HCT116 (cell line): ENCODE measurements around the gene SSX4B. TPM values are rescaled to one million over a fixed set of nuclear protein-coding genes. Genes with fewer than 3 reads are reported as not detected.

Experiments used
- ATAC-seq: fragments of 200-7000 bp; cut with Tn5 transposase; 2 replicates; pipeline ENCODE4 v1.9.1; 2020; ENCODE audit warnings: mild to moderate bottlenecking, moderate library complexity
- BruUV-seq: library from RNA; stranded (reverse); fragments of 400-500 nt; replicated peaks from 2 replicates; lab custom pipeline; 2021; lab: Mats Ljungman, UMichigan
- CTCF ChIA-PET: fragments of 300-600 bp; sonication (Branson Sonifier 250); formaldehyde crosslinking; loops from one replicate; lab custom pipeline; 2021; ENCODE audit warnings: antibody characterized with exemption; lab: Charles Lee
- POLR2A ChIA-PET: fragments of 300-600, 350-600 bp; sonication (Branson Sonifier 250); formaldehyde crosslinking; loops from one replicate; lab custom pipeline; 2021; ENCODE audit warnings: antibody characterized with exemption; lab: Charles Lee
- RAD21 ChIA-PET, 2 experiments: fragments of 300-600 bp; sonication (Branson Sonifier 250); formaldehyde crosslinking; loops; one replicate each; lab custom pipeline; 2023; ENCODE audit warnings: low total read pairs in 2 of 2; ENCODE audit not compliant: uncharacterized antibody in 2 of 2, unreplicated experiment in 2 of 2, low non-redundant PET in 1 of 2; lab: Charles Lee
- DNase-seq: peaks from one replicate; pipeline ENCODE4 v3.0.0-alpha.2; 2010; ENCODE audit warnings: low read depth, low spot score
- H2AFZ ChIP-seq: fragments of 200-600 bp; shearing (Covaris generic), sonication (generic); 2 replicates; pipeline ENCODE4 v1.6.1; 2017; ENCODE audit warnings: low read depth, mixed run types, mixed read lengths, antibody characterized with exemption, low read length; ENCODE audit not compliant: poor library complexity, severe bottlenecking
- H3K27ac ChIP-seq: 2 replicates; pipeline ENCODE4 v1.5.1; 2012; ENCODE audit warnings: low read depth, low read length
- H3K27me3 ChIP-seq: fragments of 200-600 bp; sonication (generic); 2 replicates; pipeline ENCODE4 v1.6.1; 2016; ENCODE audit warnings: mixed run types, low read length, mixed read lengths; ENCODE audit not compliant: insufficient read depth
- H3K36me3 ChIP-seq, 2 experiments: fragments of 200-500 bp in 1 of 2; fragments of 200-600 bp in 1 of 2; sonication (Bioruptor generic) in 1 of 2; sonication (generic) in 1 of 2; 2 replicates each; pipeline versions ENCODE4 v1.5.1 to v1.6.1; 2014 to 2016; ENCODE audit warnings: low read length in 2 of 2, inconsistent platforms in 1 of 2, mixed read lengths in 1 of 2, mixed run types in 1 of 2; ENCODE audit not compliant: insufficient read depth in 2 of 2, control insufficient read depth in 1 of 2
- H3K4me1 ChIP-seq, 2 experiments: fragments of 200-600 bp in 1 of 2; sonication (generic) in 1 of 2; 2 replicates each; pipeline versions ENCODE4 v1.5.1 to v1.6.1; 2012 to 2017; ENCODE audit warnings: low read length in 2 of 2, inconsistent platforms in 1 of 2, mild to moderate bottlenecking in 1 of 2, mixed read lengths in 1 of 2, mixed run types in 1 of 2, moderate library complexity in 1 of 2; ENCODE audit not compliant: insufficient read depth in 2 of 2, control insufficient read depth in 1 of 2
- H3K4me2 ChIP-seq: fragments of 200-600 bp; sonication (generic); 2 replicates; pipeline ENCODE4 v1.6.1; 2017; ENCODE audit warnings: mixed run types, low read length, mixed read lengths
- H3K4me3 ChIP-seq, 2 experiments: fragments of 200-600 bp in 1 of 2; sonication (generic) in 1 of 2; replicated peaks in 1 of 2; 2 replicates each; pipeline ENCODE4 v1.5.1; 2011 to 2016; ENCODE audit warnings: low read length in 2 of 2, control low read depth in 1 of 2, low read depth in 1 of 2, mild to moderate bottlenecking in 1 of 2, mixed read lengths in 1 of 2, mixed run types in 1 of 2
- H3K79me2 ChIP-seq: fragments of 200-600 bp; sonication (generic); 2 replicates; pipeline ENCODE4 v1.6.1; 2017; ENCODE audit warnings: mild to moderate bottlenecking, mixed run types, low read length, moderate library complexity, mixed read lengths; ENCODE audit not compliant: insufficient read depth
- H3K9ac ChIP-seq: fragments of 200-600 bp; sonication (generic); 2 replicates; pipeline ENCODE4 v1.6.1; 2016; ENCODE audit warnings: low read length, mixed read lengths
- H3K9me2 ChIP-seq: fragments of 200-600 bp; sonication (generic), shearing (Covaris generic); 2 replicates; pipeline ENCODE4 v1.6.1; 2017; ENCODE audit warnings: mixed run types, mild to moderate bottlenecking, moderate library complexity; ENCODE audit not compliant: insufficient read depth
- H3K9me3 ChIP-seq, 2 experiments: fragments of 200-500 bp in 1 of 2; fragments of 200-600 bp in 1 of 2; sonication (Bioruptor generic) in 1 of 2; sonication (generic) in 1 of 2; 2 replicates each; pipeline ENCODE4 v1.6.1; 2014 to 2017; ENCODE audit warnings: low read length in 2 of 2, mixed read lengths in 2 of 2, inconsistent platforms in 1 of 2, low read depth in 1 of 2, mild to moderate bottlenecking in 1 of 2, mixed run types in 1 of 2, moderate library complexity in 1 of 2; ENCODE audit not compliant: control insufficient read depth in 1 of 2, insufficient read depth in 1 of 2
- H4K20me1 ChIP-seq: fragments of 200-600 bp; sonication (generic), shearing (Covaris generic); 2 replicates; pipeline ENCODE4 v1.6.1; 2017; ENCODE audit warnings: mixed run types, mild to moderate bottlenecking, moderate library complexity; ENCODE audit not compliant: insufficient read depth
- CBX3 ChIP-seq: IDR thresholded peaks from 2 replicates; pipeline ENCODE4 v1.6.1; 2012; ENCODE audit warnings: low read depth
- CEBPB ChIP-seq: IDR thresholded peaks from 2 replicates; pipeline ENCODE4 v1.6.1; 2012; ENCODE audit warnings: low read depth
- CTCF ChIP-seq, 3 experiments: fragments of 200-600 bp in 1 of 3; sonication (generic) in 1 of 3; IDR thresholded peaks in 2 of 3; conservative IDR thresholded peaks in 1 of 3; 2 replicates each; pipeline ENCODE4 v1.5.1; 2012 to 2017; ENCODE audit warnings: low read depth in 2 of 3, low read length in 2 of 3, antibody characterized with exemption in 1 of 3, borderline replicate concordance in 1 of 3, control low read depth in 1 of 3, mild to moderate bottlenecking in 1 of 3, mixed read lengths in 1 of 3, mixed run types in 1 of 3, moderate library complexity in 1 of 3; ENCODE audit not compliant: insufficient read depth in 1 of 3
- ELF1 ChIP-seq: IDR thresholded peaks from 2 replicates; pipeline ENCODE4 v1.6.1; 2012; ENCODE audit warnings: low read depth, borderline replicate concordance
- EZH2phosphoT487 ChIP-seq: fragments of 200-600 bp; IDR thresholded peaks from 2 replicates; pipeline ENCODE4 v1.6.1; 2018; ENCODE audit warnings: antibody characterized with exemption, borderline replicate concordance
- FOSL1 ChIP-seq: IDR thresholded peaks from 2 replicates; pipeline ENCODE4 v1.6.1; 2012; ENCODE audit warnings: low read depth
- JUND ChIP-seq: IDR thresholded peaks from 2 replicates; pipeline ENCODE4 v1.6.1; 2012
- MAX ChIP-seq: IDR thresholded peaks from 2 replicates; pipeline ENCODE4 v1.6.1; 2012
- RAD21 ChIP-seq: IDR thresholded peaks from 2 replicates; pipeline ENCODE4 v1.6.1; 2012; ENCODE audit warnings: low read depth, mild to moderate bottlenecking
- REST ChIP-seq: IDR thresholded peaks from 2 replicates; pipeline ENCODE4 v1.6.1; 2012; ENCODE audit warnings: low read depth
- SIN3A ChIP-seq: IDR thresholded peaks from 2 replicates; pipeline ENCODE4 v1.6.1; 2012; ENCODE audit warnings: low read depth
- SP1 ChIP-seq: IDR thresholded peaks from 2 replicates; pipeline ENCODE4 v1.6.1; 2012; ENCODE audit warnings: low read depth
- SRF ChIP-seq: IDR thresholded peaks from 2 replicates; pipeline ENCODE4 v1.6.1; 2012; ENCODE audit warnings: low read depth
- TCF7L2 ChIP-seq: IDR thresholded peaks from 2 replicates; pipeline ENCODE4 v1.7.0; 2011; ENCODE audit warnings: borderline replicate concordance, inconsistent platforms; ENCODE audit not compliant: insufficient read depth, insufficient read length; ENCODE audit errors: extremely low read depth
- YY1 ChIP-seq: IDR thresholded peaks from 2 replicates; pipeline ENCODE4 v1.6.1; 2011; ENCODE audit warnings: low read length, low read depth, moderate library complexity, mild to moderate bottlenecking; ENCODE audit not compliant: insufficient replicate concordance; ENCODE audit errors: extremely low read depth
- ZBTB33 ChIP-seq: IDR thresholded peaks from 2 replicates; pipeline ENCODE4 v1.6.1; 2011; ENCODE audit warnings: mild to moderate bottlenecking, low read length, moderate library complexity; ENCODE audit not compliant: insufficient replicate concordance; ENCODE audit errors: extremely low read depth
- ZFX ChIP-seq: fragments of 450-650 bp; IDR thresholded peaks from 2 replicates; pipeline ENCODE4 v1.6.1; 2017
- ZNF274 ChIP-seq: fragments of 200-500 bp; sonication (Bioruptor generic); IDR thresholded peaks from 2 replicates; pipeline ENCODE4 v1.6.1; 2014; ENCODE audit warnings: mild to moderate bottlenecking, low read depth, low read length, inconsistent platforms
- intact Hi-C: fragments of 100-400 bp; cut with micrococcal nuclease; formaldehyde crosslinking; loops from 2 replicates; pipeline ENCODE4 v1.10.0; 2022
- total RNA-seq: library from RNA; stranded (reverse); gene quantifications from one replicate; pipeline ENCODE4 v1.2.1, GENCODE V29; 2021; ENCODE audit not compliant: unreplicated experiment

The SSX4B gene
- total RNA-seq, 1 experiment from 2014 or later = not detected

GRCh38 chrX:48460606-48461005 lies 48.8 kb upstream of the SSX4B start (continued):
- TF ChIP-seq EZH2phosphoT487 = no peak
- no peak for TF ChIP-seq YY1
- no peak for TF ChIP-seq TCF7L2

- ATAC-seq (no peak), DNase-seq (no peak)
- BruUV-seq = no TSS peak
- no peak overlapping the region for H2AFZ ChIP-seq
- H3K4me2 ChIP-seq = no peak overlapping the region
- no peaks in the 10 kb centered on the region for H3K79me2 ChIP-seq
- H3K4me3 ChIP-seq = no peak overlapping the region
- TF ChIP-seq CBX3 (no peak), CTCF (IDR thresholded peaks at IDR 0.05 in 2 of 3, conservative IDR thresholded peaks at IDR 0.05 in 1 of 3; ENCODE audit: borderline replicate concordance in 1 of 3, insufficient read depth in 1 of 3, low read depth in 2 of 3, low read length in 2 of 3) (no peak), ZNF274 (no peak), ELF1 (no peak), CEBPB (no peak), RAD21 (no peak), FOSL1 (no peak), SIN3A (no peak), ZBTB33 (no peak), SP1 (no peak), ZFX (no peak), JUND (no peak), MAX (no peak), EZH2phosphoT487 (no peak), SRF (no peak), REST (no peak)
- H3K27ac ChIP-seq = no peak overlapping the region
- H3K9me3 ChIP-seq = no peaks in the 10 kb centered on the region
- H3K36me3 ChIP-seq = no peaks in the 10 kb centered on the region
- no peaks in the 10 kb centered on the region for H3K9me2 ChIP-seq
- H3K4me1 ChIP-seq = peaks cover 0 to 5% of the 10 kb centered on the region in 2 experiments; a peak in 1 of 4 replicates
- intact Hi-C loops = no loop called here
- POLR2A ChIA-PET = no interaction called here
- H3K9ac ChIP-seq = no peak overlapping the region
- RAD21 ChIA-PET = no interaction called here
- H3K27me3 ChIP-seq = no peaks in the 10 kb centered on the region
- no peaks in the 10 kb centered on the region for H4K20me1 ChIP-seq
- CTCF ChIA-PET = no interaction called here
Measured at GRCh38 chrX:48460031-48460430, 48.3 kb upstream of the SSX4B start.
